ENCODE measurements around the gene ZNF146.

- no peak for TF ChIP-seq CEBPB (IDR thresholded peaks at IDR 0.05; ENCODE audit: low read depth, low read length)
- TF ChIP-seq, protein P1, sequence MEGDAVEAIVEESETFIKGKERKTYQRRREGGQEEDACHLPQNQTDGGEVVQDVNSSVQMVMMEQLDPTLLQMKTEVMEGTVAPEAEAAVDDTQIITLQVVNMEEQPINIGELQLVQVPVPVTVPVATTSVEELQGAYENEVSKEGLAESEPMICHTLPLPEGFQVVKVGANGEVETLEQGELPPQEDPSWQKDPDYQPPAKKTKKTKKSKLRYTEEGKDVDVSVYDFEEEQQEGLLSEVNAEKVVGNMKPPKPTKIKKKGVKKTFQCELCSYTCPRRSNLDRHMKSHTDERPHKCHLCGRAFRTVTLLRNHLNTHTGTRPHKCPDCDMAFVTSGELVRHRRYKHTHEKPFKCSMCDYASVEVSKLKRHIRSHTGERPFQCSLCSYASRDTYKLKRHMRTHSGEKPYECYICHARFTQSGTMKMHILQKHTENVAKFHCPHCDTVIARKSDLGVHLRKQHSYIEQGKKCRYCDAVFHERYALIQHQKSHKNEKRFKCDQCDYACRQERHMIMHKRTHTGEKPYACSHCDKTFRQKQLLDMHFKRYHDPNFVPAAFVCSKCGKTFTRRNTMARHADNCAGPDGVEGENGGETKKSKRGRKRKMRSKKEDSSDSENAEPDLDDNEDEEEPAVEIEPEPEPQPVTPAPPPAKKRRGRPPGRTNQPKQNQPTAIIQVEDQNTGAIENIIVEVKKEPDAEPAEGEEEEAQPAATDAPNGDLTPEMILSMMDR (IDR thresholded peaks at IDR 0.05; ENCODE audit: control extremely low read depth in 1 of 3, insufficient read depth in 1 of 3, low read depth in 1 of 3, low read length in 3 of 3), result no peak
- no peak for TF ChIP-seq RXRA (IDR thresholded peaks at IDR 0.05; ENCODE audit: insufficient read depth, low read depth, low read length)
- TF ChIP-seq HDAC6 (IDR thresholded peaks at IDR 0.05; ENCODE audit: low read depth, low read length), result no peak
- no peak for TF ChIP-seq POLR2AphosphoS5 (IDR thresholded peaks at IDR 0.05; ENCODE audit: low read depth, low read length)
- TF ChIP-seq CREB1 (IDR thresholded peaks at IDR 0.05), result no peak
- no peak for TF ChIP-seq TAF1 (IDR thresholded peaks at IDR 0.05; ENCODE audit: low read depth, low read length)
- TF ChIP-seq, protein P2, sequence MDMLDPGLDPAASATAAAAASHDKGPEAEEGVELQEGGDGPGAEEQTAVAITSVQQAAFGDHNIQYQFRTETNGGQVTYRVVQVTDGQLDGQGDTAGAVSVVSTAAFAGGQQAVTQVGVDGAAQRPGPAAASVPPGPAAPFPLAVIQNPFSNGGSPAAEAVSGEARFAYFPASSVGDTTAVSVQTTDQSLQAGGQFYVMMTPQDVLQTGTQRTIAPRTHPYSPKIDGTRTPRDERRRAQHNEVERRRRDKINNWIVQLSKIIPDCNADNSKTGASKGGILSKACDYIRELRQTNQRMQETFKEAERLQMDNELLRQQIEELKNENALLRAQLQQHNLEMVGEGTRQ (IDR thresholded peaks at IDR 0.05; ENCODE audit: low read length), result no peak
- no peak for TF ChIP-seq YY1 (IDR thresholded peaks at IDR 0.05; ENCODE audit: low read depth, low read length)
- no peak for TF ChIP-seq EP300 (IDR thresholded peaks at IDR 0.05; ENCODE audit: borderline replicate concordance in 1 of 2, low read depth in 2 of 2, low read length in 2 of 2)
- TF ChIP-seq POLR2A (IDR thresholded peaks at IDR 0.05; ENCODE audit: control extremely low read depth in 1 of 2, low read depth in 2 of 2, low read length in 2 of 2), result no peak
- TF ChIP-seq MAX (IDR thresholded peaks at IDR 0.05), result no peak
- TF ChIP-seq JUND (IDR thresholded peaks at IDR 0.05; ENCODE audit: low read length), result no peak
These were observed 39.9 kb downstream of the ZNF146 start for GRCh38 chr19:36254848-36255247.
